Measurements from ENCODE around the gene SUSD4.

The SUSD4 gene

DNA sequence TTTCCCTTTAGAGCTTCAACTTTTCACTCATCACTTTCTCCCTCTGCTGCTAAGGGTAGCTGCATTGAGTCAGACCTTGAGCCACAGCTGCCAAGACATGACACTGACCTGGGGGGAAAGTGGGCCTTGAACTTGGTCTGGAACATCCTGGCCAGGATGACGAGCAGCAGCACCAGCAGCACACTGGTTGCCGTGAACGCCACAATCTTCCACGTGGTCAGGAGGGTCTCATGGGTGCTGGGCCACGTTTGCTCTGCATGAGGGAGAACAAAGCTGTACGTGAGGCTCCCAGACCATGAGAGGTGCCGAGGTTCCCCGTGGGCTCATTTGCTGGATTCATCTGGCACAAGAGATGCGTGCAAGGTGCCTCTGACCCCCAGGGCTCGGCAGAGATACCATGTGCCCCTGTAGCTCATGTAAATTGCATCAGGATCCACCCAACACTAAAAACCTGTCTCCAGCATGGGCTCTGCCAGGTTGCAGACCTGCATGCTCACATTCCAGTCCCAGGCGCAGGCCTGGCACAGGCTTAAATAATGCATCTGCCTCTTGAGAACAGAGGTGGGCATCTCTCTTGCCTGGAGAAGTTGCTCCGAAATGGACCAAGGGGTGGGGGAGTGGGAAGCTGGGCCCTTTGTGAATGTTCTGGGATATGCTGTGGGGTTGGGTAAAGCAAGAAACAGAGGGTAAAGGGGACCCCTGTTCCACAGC lies 136.3 kb downstream of the SUSD4 start:
- no peak for DNase-seq

DNA sequence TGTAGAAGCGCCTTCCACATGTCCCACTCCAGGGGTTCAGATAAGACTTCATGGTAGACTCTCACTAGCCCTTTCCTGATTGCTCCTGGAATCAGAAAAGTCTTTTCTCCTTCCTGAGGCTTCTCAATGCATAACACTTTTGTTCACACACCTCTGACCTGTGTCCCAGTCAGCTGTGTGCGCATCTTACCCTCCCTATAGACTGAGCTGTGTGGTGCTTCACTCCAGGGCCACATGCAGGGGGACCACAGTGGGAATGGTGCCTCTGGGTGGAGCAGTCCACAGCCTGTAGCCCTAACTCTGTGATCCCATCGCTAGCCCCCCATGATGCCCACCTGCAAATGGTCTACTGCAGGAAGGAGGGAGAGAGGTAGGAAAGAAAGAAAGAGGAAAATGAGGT lies 136.9 kb downstream of the SUSD4 start:
- DNase-seq = no peak

DNA sequence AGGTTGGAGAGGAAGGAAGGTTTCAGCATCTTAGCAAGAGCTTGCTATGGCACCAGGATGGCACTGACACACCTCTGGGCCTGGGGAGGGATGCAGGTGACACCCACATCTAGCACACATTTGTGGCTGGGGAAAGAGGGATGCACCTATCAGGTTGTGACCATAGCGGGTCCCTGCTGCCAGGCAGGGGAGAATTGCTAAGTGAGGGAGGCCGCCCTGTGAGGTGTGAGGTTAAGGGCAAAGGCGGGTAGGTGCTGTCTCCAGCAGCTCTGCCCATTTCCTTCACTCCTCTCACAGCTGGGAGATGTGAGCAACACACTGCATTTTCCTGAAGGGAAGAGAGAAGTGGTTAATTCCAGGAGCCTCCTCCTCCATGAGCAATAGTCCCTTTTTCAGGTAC lies 137.7 kb downstream of the SUSD4 start:
- DNase-seq = no peak

DNA sequence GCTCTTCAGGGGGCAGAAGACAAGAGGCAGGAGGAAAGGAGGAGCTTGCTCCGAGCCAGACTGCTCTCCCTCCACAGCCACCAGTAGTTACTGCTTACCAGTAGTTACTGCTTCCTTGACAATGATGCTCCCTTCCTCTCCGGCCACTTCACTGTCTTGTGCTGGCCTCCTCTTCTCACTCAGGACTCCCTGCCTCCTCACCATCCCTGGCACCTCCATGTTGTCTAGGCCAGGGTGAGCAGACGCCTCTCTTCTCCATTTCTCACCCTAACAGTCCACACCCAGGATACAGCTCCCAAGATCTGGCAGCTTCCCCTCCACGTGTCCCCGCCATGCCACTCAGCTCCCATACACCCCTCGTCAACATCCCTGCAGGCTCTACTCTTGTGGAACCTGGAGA lies 138.5 kb downstream of the SUSD4 start:
- no peak for DNase-seq

DNA sequence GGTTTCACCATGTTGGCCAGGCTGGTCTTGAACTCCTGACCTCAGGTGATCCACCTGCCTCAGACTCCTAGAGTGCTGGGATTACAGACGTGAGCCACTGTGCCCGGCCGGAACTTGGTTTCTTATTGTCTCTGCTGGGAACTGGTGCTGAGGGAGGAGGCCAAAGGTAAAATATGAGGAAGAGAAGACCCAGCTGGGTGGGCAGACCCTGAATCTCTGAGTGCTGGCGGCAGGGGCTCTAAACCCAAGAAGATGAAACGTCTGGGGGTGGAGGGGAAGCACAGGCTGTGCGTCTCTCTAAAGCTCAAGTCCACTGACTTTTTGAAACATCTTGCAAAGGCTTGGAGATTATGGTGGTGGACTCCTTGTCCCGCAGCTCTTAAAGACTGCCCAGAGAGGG lies 138.9 kb downstream of the SUSD4 start:
- no peak for DNase-seq

DNA sequence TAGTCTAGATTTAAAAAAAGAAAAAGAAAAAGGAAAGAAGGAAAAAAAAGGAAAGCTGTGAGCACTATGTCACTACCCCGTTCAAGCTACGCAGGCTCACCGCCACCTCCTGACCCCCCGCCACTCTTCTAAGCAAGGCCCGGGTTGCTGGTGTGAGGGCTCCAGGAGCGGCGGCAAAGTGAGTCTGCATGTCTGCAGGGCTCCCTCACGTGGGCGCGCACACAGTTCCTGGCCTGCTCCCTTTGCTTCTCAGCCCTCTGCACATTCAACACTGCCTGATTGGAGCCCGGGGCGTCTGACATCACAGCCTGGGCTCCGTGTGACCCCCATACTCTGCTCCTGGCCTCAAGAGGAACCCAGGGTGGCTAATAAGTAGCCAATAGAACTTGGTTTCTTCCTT lies 139.5 kb downstream of the SUSD4 start:
- no peak for DNase-seq

DNA sequence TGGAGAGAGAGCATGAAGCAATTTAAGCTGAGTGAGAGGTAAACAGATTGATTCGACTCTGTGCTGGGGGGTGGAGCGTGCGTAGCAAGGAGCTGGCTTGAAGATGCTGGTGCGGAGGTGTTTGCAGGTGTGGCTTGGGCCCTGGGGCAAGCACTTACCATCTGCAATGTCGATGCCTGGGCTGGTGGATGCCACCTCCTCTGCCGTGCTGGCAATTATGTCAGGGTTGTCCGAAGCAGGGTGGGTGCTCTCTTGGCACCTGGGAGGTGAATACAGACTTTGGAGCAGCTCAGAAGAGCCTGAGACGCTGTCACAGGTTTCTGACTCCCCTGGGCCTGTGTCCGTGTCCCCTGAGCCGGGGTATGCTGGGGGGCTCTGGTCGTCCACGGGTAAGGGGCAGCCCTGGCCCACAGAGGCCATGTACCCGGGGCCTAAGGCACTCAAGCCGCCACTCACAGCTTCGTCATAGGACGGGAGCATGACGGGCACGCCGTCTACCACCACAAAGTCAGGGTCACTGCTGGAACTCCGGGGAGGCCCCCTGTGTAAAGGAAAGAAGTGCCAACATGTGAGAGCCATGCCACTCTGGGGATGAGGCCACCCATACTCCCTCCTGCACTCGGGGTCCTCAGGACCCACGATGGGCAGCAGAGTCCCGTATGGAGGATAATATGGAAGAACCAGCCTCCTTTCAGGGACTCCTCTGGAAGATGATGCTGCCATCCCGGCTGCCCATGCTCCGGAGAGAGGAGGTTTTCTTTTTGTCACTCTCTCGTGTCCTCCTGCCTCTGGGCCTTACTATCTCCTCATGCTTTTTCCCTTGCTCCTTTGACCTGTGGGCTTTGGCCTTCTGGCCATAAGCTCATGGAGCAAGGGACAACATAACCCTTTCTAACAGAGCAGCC lies 140.6 kb downstream of the SUSD4 start:
- no peak for DNase-seq

DNA sequence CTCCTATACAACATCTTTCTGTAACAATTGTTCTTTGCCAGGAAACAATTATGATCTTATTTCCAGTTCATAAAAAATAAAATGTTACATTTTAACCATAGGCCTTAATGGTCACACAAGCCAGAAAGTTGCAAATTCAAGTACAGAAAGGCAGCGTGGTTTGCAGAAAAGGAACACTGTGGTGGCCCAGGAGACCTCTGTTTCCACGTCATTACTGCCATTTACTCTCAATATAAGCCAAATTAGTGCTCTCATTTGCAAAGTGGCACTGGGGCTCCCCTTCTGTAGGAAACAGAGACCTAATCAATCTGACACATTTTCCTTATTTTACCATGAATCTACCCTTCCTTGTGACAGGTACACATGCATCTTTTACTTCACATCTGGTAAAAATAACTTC lies 141.6 kb downstream of the SUSD4 start:
- DNase-seq = no peak

DNA sequence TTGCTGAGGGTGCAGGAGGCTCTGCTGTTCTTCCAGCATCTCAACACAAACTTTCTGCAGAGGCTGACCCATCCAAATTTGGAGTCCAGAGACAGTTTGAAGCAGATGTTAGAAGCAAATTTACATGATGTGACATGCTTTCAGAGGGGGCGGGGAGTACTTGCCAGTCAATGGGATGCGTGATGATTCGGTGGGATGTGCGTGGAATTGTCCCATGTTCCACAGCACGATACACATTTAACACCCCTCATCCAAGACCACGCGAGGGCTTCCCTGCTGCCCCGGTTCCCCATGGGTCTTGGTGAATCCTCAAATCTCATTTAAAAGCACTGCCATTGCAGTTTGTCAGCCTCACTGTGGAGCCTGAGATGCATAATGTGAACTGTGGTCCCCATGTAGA lies 142.3 kb downstream of the SUSD4 start:
- no peak for DNase-seq

DNA sequence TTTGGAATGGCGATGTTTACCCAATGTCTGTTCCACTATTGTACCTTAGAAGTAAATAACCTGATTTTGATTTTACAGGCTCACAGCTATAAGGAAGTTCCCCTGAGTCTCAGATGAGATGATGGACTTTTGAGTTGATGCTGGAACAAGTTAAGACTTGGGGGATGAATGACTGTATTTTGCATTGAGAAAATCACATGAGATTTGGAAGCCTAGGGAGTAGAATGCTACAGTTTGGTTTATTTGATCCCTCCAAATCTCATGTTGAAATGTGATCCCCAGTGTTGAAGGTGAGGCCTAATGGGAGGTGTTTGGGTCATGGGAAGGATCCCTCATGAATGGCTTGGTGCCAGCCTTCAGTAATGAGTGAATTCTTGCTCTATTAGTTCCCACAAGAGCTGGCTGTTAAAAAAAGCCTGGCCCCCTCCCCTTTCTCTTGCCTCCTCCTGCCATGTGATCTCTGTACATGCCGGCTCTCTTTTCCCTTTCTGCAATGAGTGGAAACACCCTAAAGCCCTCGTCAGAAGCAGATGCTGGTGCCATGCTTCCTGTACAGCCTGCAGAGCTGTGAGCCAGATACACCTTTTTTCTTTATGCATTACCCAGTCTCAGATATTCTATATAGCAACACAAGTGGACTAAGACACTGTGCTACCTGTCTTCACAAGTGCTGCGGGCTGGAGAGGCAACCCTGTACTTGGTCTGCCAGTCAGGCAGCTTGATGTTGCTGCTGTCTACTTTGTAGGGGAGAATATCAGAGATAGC lies 143.9 kb downstream of the SUSD4 start:
- no peak for DNase-seq

DNA sequence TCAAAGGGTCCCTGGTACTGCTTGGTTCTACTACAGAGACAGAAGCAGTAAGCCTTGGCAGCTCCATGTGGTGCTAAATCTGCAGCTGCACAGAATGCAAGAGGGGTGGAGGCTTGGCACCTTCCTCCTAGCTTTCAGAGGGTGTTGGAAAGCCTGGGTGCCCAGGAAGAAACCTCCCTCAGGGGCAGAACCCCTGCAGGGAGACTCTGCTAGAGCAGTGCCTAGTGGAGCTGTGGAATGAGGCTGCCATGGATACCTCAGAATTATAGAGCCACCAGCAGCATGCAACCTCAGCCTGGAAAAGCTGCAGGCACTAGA lies 144.7 kb downstream of the SUSD4 start:
- no peak for DNase-seq

DNA sequence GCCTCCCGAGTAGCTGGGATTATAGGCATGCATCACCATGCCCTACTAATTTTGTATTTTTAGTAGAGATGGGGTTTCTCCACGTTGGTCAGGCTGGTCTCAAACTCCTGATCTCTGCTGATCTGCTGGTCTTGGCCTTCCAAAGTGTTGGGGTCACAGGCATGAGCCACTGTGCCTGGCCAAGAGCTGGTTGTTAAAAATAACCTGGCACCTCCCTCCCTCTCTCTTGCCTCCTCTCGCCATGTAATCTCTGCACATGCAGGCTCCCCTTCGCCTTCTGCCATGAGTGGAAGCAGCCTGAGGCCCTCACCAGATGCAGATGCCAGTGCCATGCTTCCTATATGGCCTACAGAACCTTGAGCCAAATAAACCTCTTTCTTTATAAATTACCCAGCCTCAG lies 146.2 kb downstream of the SUSD4 start:
- no peak for DNase-seq

DNA sequence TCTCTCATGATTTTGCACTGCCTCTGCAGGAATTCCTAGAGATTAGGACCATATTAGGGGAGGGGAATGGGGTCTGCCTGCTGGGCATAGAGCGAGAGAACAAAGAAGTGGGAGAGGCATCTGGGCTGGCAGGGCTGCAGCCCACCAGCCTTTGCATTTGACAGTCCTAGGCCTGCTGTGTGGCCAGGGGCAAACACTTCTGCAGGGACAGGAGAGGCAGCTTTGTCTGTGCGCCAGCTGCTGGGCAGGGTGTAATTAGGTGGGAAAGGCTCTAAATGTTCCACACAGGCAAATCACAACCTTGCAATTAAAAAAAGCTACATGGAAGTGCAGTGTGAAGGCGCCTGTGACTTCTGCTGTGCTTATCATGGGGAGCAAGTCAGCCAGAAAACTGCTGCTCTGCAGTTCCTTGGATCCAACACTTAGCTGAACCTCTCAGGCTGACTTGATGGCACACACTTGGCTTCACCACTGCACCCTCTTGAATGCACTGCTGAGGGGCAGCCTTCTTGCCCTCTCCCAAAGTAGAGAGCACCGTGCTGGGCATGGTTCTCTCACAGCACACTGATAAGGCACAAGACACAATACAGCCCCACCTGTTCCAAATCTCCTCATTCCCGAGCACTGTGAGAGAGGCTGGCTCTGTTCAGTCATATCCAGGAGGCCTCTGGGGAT lies 147.3 kb downstream of the SUSD4 start:
- peak; percentile 34 for DNase-seq

DNA sequence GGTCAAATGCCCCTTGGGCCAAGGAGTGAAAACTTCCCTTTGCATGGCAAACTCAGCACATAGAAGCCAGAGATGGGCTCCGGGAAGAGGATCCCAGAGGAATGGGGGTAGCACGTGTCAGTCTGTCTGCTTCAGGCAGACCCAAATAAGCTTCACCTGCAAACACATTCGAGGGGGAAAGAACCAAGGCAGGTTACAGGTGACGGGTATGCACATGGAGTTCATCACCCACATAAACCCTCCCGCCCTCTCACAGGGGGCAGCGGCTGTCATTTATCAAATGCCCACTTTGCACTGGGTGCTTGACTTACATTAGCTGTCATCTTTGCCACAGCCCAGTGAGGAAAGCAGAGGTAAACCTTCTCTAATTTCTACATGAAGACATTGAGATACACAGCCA lies 147.9 kb downstream of the SUSD4 start:
- no peak for DNase-seq

DNA sequence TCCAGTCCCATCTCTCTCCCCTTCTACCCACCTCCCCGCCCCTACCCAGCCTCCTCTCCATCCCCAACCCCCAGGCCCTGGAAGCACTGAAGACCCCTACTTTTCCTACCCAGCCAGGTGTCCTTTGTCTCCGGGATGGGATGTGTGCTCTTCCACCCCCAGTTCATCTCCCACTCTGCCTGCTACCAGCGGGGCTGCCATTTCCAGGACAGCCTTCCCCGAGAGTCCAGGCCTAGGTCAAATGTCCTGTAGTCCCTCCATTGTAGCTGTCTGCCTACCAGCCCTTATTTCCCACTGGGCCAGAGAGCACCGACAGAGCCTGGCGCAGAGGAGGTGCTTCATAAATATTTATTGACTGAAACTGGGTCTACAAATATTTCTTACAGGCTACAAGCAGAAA lies 148.9 kb downstream of the SUSD4 start:
- DNase-seq = no peak

DNA sequence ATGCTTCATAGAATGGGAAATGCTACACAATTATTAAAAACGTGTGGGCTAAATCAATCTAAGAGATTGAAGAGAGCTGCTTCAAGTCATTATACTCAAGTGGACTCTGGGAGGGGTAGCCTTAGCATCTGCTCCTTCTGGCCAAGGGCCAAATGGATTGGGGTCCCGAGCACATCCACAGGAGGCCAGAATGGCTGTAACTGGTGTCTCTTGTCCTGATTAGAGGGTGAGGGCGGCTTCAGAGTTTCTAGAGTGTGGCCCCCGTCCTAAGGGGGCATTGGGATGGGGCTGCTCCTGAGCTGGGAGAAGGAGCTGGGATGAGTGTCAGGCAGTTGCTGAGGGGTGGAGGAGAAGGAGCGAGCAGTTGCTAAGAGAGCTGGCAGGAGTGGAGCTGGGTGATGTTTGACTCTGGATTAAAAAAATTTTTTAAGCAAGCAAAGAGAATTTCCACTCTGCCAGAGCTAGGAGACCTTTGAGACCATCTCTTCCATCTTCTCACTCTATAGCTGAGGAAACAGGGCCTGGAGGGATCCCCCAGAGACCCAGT lies 149.6 kb downstream of the SUSD4 start:
- DNase-seq = no peak

DNA sequence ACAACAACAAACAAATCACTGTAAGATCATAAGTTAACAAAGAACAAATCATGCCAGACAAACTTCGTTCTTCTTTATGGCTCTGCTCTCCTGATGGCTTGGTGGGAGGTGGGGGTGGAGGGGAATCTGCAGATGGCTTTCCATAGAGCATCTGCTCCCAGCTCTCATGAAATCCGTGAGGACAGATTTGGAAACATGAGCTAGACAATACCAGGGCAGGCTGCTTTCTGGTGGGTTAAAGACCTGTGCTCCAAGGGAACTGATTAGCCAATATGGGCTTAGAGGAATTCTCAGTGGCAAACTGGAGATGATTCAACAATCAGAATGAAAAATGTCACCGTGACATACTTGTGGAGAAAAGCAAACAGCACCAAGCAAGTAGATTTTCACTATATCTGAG lies 151.5 kb downstream of the SUSD4 start:
- peak; percentile 25 for DNase-seq

DNA sequence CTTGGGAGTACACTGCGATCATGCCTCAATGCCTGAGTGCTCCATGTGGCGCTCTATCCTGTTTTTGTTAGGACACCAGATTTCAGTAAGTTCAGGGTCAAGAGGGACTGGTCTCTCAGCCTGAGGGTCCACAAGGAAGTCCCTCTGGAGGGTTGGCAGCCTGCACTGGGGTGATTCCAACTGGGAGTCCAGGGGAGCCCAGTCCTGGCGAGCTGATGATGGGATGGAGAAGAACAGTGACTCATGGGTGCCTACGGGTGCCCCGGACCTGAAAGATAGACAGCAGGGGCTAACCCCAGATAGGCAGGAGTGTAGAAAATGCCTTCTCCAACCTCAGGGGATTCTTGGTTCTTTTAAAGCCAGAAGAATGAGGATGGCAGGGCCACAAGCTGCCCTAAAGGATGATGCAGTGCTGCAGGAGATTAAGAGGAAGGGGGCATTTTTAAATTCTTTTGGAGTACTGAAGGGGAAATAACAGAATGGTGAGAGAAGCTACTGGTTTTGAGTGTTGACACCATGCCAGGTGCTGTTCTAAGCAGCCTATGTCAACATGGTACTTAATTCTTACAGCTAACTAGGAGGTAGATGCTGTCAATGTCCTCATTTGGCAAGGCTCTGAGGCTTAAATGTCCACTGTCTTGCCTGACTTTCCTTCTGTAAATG lies 152.5 kb downstream of the SUSD4 start:
- no peak for DNase-seq

DNA sequence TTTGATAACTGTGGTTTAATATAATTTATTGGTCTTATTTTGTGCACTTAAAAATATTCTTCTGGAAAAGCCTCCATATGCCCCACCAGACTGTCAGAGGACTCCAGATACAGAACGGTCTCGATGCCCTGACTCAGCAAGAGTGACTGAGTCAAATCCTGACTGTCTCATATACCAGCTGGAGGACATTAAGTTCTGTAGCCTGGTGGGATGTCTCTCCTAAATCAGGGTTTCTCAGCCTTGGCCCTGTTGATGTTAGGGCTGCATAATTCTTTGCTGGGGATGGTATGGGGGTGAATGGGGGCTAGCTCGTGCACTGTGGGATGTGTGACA lies 153.2 kb downstream of the SUSD4 start:
- no peak for DNase-seq

DNA sequence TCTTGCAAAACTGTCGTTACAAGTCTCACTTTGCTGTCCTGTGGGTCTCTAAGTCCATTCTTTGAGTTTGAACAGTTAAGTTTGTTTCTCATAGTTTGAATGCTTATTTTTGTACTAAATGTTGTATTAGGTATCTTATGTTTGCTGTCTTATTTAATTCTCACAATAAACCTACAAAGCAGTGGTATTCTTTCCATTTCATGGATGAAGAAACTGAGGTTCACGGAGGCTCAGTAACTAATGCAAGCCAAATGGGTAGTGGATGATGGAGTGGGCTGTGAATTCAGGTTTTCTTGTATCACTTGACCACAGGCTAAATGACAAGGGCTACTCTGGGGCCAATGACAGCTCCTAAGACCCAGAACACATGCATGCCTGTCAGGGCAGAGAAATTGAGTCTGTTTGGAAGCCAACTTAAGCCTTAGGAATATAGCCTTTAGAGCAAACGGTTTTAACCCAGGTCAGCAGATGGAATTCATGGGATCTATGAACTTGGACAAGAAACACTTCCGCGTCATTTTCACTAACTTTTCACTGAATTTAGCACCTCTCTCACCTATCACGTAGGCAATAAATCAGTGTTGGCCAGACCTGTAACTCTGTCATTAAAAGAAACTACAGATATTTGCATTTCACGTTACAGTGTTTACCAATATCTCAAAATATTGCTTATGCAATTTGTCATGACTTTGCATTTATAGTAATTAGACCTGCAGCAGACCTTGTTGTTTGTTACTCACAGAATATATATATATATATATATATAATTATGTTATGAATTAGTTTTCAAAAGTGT lies 153.8 kb downstream of the SUSD4 start:
- no peak for DNase-seq

DNA sequence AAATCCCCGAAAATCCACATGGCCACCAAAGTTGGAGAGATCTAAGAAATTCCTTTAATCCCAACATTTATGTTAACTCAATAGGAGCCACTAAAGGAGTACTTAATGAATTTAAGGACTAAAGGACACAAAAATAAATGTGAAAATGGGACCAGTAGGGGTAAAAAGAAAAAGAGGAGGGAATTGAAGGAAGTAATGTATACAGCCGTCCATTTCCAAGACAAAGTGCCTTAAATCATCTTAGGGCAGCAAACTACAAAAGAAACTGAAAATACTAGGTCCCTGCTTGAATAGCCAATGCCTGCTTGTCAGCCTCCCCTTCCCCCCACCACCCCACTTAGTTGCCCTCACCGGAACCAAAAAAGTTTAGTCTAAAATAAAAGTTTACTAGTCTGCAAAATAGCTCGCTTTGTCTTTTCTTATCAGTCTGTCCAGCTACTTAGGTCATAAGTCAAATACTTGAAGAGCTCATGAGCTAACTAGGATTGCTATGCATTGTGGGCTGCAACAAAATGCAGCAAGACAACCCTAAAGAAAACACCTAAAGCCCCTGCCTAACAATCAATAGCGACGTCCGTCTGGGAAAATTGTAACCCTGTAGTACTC lies 154.6 kb downstream of the SUSD4 start:
- no peak for DNase-seq
